ENCODE data around the gene CYB561D1. TPM values are rescaled to one million over a fixed set of nuclear protein-coding genes. Genes with fewer than 3 reads are reported as not detected.
"Not testable (repeated sequence)": the region's sequence is repeated elsewhere in the genome, so short reads cannot be mapped to it uniquely, and the experiment has no call there.

CYB561D1 gene
- total and polyA plus RNA-seq, 12 donors = 4.4 to 21.2 (median 11.5) TPM

DNA sequence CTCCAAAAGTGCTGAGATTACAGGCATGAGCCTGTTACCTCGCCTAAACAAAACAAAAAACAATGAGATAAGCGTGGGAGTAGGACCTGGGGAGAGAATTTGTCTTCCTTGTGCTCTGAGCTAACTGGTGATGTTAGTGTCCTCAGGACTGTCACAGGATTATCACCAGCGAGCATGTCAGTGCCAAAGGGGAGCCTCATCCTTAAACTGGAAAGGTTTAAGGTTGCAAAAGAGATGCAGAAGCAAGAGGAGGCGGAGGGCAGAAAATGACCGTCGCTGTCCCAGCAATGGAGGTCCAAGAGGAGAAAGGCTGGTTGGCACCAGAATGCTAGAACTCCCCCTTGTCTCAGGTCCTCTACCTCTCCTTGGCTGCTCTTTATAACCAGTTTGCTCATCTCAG is 23.6 kb upstream of the CYB561D1 start:
- Histone ChIP-seq H3K9me3 (replicated peaks in 1 of 3) (no peaks in the 10 kb centered on the region), H3K27me3 (no peaks in the 10 kb centered on the region), H3K4me1 (replicated peaks in 1 of 2) (peaks cover 3 to 6% of the 10 kb centered on the region in 2 donors), H3K4me3 (no peak overlapping the region), H3K27ac (no peak overlapping the region), H3K36me3 (replicated peaks in 1 of 2) (no peaks in the 10 kb centered on the region)
- intact Hi-C loops (cut with DNase I) = no loop called here
- no peak for TF ChIP-seq CTCF (IDR thresholded peaks at IDR 0.05)
- TF ChIP-seq POLR2A (IDR thresholded peaks at IDR 0.05) = no peak
- DNase-seq = no peak
- WGBS, 4 donors = 64 to 78% (median 75%) methylated on average over 5 to 6 of the region's 6 CpGs

GRCh38 chr1:109472779-109473178 is 21.1 kb upstream of the CYB561D1 start:
- H3K27me3 ChIP-seq = no peaks in the 10 kb centered on the region
- 54 to 73% (median 61%) methylated on average over 3 of the region's 3 CpGs for WGBS, 4 donors
- no peaks in the 10 kb centered on the region for H3K4me1 ChIP-seq (replicated peaks in 1 of 2)
- no peaks in the 10 kb centered on the region for H3K36me3 ChIP-seq (replicated peaks in 1 of 2)
- TF ChIP-seq POLR2A (IDR thresholded peaks at IDR 0.05) (no peak), CTCF (IDR thresholded peaks at IDR 0.05) (no peak)
- H3K9me3 ChIP-seq (replicated peaks in 1 of 3) = no peaks in the 10 kb centered on the region
- no peak for DNase-seq
- no peak overlapping the region for H3K27ac ChIP-seq
- no peak overlapping the region for H3K4me3 ChIP-seq
- intact Hi-C loops (cut with DNase I) = no loop called here

DNA sequence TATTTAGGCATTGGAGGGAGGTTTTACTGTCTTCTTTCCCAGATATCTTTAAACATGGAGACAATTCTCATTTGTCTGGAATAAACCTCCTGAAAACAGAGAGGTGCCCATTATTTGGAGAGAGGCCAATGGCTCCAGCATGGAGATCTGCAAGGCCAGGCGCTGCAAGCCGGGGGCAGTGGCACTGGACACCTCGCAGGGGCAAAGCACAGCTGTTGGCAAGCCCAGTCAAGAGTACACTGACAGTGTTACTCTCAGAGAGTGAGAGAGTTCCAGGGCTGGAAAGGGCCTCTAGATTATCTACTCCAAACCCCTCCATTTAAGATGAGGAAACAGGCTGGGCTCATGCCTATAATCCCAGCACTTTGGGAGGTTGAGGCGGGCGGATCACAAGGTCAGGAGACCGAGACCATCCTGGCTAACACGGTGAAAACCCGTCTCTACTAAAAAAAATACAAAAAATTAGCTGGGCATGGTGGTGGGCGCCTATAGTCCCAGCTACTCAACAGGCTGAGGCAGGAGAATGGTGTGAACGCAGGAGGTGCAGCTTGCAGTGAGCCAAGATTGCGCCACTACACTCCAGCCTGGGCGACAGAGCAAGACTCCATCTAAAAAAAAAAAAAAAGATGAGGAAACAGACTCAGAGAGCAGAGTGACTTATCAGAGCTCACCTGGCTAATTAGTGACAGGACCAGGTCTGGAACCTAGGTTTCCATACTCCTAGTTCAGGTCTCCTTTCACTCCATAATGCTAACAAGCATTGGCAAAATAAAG is 20.4 kb upstream of the CYB561D1 start:
- intact Hi-C loops (cut with DNase I); H3K27me3 ChIP-seq; H3K4me3 ChIP-seq; H3K27ac ChIP-seq; H3K9me3 ChIP-seq (replicated peaks in 1 of 3); H3K36me3 ChIP-seq (replicated peaks in 1 of 2); H3K4me1 ChIP-seq (replicated peaks in 1 of 2): not testable (repeated sequence)
- peak in 2 of 7 donors; percentile 37 to 56 for DNase-seq
- WGBS, 4 donors = 77 to 84% (median 81%) methylated on average over 12 of the region's 12 CpGs

DNA sequence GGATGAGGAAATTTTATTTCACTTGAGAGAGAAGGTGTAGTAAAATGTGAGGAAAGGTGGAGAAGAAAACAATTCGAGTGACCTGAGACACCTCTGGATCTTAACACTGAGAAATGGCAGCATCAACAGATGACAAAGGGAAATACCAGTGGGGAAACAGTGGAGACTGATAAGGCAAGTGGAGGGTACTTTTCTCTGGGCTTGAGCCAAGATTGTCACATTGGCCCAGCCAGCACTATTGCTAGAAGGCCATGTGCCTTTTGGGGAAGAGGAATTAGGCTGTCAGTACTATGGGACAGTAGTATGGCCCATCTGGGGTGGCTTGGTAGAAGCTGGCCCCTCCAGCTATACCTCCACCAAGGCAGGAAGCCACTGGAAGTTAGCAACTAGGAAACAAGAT is 19.2 kb upstream of the CYB561D1 start:
- H3K27ac ChIP-seq = no peak overlapping the region
- 78 to 88% (median 82%) methylated on average over 1 of the region's 1 CpG for WGBS, 4 donors
- no peak for TF ChIP-seq POLR2A (IDR thresholded peaks at IDR 0.05)
- TF ChIP-seq CTCF (IDR thresholded peaks at IDR 0.05) = no peak
- no peak overlapping the region for H3K4me3 ChIP-seq
- no peaks in the 10 kb centered on the region for H3K4me1 ChIP-seq (replicated peaks in 1 of 2)
- H3K27me3 ChIP-seq = no peaks in the 10 kb centered on the region
- intact Hi-C loops (cut with DNase I) = no loop called here
- peaks cover 0 to 5% of the 10 kb centered on the region in 2 donors for H3K36me3 ChIP-seq (replicated peaks in 1 of 2)
- no peaks in the 10 kb centered on the region for H3K9me3 ChIP-seq (replicated peaks in 1 of 3)
- no peak for DNase-seq

DNA sequence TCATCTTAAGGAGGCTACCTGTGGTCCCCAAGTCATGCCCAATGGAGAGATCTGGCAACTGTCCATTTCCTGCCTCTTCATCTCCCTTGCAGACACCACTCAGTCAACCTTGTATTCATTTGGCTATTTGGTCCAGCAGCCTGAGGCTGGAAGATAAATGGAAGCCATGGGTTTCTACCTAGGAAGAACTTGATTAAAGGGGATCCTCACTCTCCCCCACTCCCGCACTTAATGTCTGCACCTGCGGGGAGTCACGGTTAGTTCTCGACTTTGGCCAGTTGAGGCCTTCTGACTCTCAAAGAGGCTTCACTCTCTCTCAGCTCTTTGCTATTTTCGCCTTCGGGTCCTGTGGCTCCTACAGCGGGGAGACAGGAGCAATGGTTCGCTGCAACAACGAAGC is 18.6 kb upstream of the CYB561D1 start:
- no peak overlapping the region for H3K27ac ChIP-seq
- H3K9me3 ChIP-seq (replicated peaks in 1 of 3) = no peaks in the 10 kb centered on the region
- no peaks in the 10 kb centered on the region for H3K4me1 ChIP-seq (replicated peaks in 1 of 2)
- intact Hi-C loops (cut with DNase I) = no loop called here
- 86 to 88% (median 86%) methylated on average over 9 of the region's 9 CpGs for WGBS, 4 donors
- peaks cover 0 to 5% of the 10 kb centered on the region in 2 donors for H3K36me3 ChIP-seq (replicated peaks in 1 of 2)
- H3K27me3 ChIP-seq = no peaks in the 10 kb centered on the region
- H3K4me3 ChIP-seq = no peak overlapping the region
- TF ChIP-seq CTCF (IDR thresholded peaks at IDR 0.05) (no peak), POLR2A (IDR thresholded peaks at IDR 0.05) (no peak)
- no peak for DNase-seq
